ENCODE measurements around the gene KAZN.

The KAZN gene

DNA sequence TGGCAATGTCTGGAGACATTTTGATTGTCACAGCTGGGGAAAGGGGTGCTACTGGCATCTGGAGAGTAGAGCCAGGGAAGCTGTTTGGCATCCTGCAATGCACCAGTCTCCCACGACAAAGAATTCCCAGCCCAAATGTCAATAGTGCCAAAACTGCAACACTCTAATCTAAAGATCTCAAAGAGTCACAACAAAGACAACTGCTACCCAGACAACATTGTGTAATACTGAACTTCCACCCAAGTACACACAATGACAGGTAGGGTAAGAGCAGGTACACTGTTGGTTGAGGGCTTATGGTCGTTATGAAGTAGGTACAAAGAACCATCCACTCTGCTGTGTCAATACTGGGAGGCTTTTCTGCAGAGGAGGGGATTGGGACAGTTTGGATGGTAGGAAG, 546.8 kb downstream of the KAZN start:
- DNase-seq (ENCODE audit: low spot score), result no peak

DNA sequence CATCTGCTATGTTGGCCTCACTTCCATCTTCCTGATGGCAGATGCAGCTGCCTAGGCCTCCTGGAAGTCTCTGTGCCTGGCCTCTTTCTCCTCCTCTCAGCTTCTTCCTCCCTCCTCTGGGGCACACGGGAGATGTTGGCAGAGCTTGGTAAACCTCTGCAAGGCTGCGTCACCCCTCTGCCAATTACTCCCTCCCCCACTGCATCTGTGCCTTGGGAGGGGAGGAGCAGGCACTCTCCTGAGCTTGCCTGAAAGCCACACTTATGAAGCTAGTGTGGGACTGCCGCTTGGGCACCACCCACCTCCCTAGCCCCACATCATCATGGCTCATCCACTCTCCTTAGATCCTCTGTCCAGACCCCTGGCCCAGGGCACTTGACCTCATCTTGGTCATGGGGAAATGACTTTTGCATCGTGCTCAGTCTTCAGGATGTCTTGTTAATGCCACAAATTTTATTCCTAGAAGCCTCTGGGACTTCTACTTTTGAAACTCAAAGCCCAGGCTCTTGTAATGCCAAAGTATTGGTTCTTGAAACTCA, 547.7 kb downstream of the KAZN start:
- no peak for DNase-seq (ENCODE audit: low spot score)

DNA sequence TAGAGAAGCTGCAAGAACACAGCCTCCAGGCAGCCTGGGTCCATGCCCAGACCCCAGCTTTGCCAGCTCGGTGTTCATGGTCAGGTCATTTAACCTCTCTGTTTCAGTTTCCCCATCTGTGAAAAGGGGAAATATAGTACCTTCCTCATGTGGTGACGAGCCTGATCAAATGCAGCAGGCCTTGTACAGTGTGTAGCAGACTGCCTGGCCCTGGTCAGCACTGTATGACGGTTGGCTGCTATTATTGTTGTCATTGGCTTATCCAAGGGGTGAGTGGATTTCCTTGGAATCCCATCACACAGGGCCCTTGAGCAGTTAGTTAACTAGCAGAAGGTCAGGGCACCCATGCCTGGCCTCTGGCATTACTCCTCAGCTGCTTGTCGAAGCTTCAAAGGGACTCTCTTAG, 548.5 kb downstream of the KAZN start:
- DNase-seq (ENCODE audit: low spot score), result no peak

DNA sequence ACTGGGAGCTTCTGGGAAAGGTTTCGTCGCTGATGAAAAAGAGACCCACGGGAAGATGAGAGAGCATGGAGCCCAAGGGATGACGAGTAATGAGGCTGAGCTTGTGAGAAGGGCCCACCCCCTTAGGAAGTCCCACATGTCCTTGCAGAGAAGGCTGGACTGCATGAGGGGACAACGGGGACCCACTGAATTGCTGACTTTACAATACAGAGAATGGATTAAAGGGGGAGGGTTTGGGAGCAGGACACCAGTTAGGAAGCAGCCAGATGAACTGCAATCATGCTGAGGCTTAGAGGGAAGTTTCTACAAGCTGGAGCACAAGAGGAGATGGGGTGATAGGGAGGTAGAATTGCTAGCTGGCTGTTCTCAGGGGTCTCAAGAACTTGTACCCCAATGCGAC, 549.5 kb downstream of the KAZN start:
- DNase-seq (ENCODE audit: low spot score), result no peak

DNA sequence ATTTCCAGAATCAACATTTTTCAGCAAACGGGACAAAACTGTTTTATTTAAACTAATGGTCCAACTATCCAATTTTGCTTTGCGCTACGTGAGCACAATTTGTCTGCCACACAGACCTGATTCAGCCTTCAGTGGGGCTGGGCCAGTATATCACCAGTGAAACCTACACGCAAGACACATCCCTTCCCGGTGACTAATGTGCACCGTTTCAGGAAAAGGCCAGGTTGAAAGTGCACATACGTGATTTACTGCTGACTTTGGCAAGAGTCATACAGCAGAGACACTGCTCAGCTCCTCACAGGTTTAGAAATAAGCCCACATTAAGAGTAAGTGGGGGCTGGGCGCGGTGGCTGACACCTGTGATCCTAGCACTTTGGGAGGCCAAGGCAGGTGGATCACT, 550.0 kb downstream of the KAZN start:
- no peak for DNase-seq (ENCODE audit: low spot score)

DNA sequence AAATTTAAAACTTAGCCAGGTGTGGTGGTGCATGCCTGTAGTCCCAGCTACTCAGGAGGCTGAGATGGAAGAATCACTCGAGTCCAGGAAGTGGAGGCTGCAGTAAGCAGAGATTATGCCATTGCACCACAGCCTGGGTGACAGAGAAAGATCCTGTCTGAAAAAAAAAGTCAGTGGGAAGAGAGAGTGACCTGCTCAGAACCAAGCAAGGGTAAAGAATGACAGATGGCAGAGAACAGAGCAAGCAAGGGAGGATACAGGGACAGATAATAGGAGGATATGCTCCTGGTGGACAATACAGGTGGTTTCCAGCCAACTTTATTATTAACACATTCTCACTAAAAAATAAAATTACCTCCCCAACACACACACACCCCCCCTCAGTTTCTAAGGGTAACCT, 550.5 kb downstream of the KAZN start:
- no peak for DNase-seq (ENCODE audit: low spot score)

DNA sequence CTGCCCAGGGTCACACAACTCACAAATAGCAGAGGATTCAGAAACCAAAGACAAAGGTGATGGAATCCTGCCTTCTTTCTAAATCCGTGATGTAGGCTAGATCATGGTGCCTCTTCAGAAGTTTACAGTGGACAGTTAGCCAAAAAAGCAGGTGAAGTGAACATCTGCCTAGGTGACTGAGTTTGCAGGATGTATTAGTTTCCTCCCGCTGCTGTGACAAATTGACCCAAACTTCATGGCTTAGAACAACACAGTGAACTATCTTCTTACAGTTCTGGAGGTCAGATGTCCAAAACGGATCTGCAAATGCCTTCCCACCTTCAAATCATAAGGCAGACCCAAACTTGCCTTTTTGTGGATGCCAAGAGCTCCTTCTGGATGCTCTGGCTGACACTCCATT, 551.9 kb downstream of the KAZN start:
- no peak for DNase-seq (ENCODE audit: low spot score)

DNA sequence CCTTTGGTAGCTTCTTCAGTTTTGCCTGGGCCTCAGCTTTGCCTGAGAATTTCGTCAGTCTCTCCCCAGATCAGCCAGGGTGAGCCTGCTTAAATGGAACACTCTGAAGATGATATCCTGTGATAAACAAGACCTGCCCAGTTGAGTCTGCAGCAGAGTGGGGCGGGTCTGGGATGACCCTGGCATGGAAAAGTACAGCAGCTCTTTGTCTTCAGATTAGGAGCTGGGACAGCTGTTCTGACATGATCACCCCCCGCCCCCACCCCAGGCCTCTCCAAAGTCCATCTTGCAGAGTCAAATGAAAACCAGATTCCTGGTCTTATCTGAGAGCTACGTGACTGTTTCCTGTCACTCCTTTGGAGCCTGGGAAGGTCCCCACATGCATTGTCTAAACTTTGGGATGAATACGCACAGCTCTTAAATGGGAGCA, 552.9 kb downstream of the KAZN start:
- DNase-seq (ENCODE audit: low spot score), result no peak

DNA sequence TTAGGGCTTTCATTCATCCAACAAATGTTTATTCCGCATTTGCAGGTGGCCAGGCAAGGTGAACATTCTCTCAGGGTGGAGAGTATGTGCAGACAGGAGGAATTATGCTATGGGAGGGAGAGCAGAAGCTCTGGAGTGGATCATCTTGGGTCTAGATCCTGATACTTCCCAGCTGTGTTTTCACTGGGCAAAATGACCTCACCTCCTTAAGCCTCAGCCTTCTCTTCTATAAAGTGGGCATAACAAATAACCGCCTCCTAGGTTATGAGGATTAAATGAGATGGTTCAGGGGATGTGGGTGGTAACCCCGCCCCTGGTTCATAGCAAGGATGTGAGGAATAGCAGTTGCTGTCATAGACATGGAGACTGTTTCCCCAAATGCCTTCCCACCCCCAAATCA, 553.4 kb downstream of the KAZN start:
- no peak for DNase-seq (ENCODE audit: low spot score)

DNA sequence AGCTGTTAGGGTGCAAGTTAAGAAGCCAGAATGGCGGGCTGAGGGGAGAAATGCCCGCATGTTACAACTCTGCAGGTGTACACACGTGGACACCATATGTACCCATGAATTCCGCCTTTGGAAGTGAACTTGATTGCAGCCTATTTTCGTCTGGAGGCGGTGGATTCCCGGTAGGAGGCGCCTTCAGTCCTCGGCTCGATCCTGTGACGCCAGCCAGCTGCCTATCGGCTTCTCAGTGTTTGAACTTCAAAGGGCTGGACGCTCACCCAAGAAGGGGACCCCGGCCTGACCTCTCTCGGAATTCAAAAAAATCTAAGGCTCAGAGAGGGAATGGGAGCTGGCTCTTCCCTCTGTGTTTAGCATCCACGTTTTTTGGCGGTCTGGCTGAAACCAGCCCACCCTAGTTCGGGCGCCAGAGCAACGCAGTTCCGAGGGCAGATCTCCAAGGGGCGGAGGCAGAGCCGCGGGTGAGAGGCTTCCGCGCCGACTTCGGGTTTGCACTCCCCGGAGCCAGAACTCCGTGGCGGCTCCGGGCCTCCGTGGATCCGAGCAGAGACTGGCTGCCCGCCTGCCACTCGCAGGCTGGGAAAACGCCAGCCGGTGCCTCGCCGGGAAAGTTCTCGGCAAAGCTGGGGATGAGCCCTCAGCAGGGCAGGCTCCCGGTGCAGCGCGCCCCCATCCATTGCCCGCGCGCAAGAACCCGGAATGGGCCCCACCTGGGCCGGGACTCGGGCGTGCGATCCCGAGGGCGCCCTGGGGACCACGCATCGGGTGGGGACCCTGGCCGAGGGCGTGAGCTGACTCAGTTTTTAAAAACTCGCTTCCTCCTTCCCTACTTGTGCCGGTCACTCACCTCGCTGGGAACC, 554.1 kb downstream of the KAZN start:
- DNase-seq (ENCODE audit: low spot score), result no peak

DNA sequence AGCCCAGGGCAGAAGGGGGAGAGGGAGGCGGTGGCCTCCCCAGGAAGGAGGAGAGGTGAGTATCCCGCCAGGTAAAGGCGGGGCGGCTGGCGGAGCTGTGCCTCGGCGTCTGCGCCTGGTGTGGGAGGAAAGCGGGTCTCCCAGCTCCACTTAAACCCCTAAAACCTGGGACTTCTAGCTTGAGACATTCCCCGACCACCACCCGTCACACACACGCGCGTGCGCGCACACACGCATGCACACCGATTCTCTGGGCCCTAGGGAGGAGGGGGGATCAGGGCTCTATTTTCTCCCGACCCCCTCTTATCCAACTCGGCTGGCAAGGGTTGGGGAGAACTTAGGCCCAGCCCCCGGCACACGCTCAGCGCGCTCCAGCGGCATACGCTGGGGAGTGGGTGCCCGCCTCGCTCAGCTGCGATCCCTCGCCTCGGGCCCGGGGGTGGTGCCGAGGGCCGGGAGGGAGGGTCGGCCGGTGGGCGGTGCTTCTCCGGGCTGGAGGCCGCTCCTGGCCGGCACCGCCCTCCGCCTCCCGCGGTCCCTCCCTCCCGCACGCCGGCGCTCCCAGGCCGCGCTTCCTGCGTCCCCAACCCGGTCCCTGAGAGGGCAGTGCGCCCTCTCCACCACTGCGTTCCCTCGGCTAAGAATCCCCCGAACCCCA, 554.8 kb downstream of the KAZN start, which contains the start of gene TMEM51:
Gene TMEM51 (plus strand): TSS at position 564 of the 658 bp plus-strand sequence. CDS start 61,341 bp downstream, outside the sequence.
- no peak for DNase-seq (ENCODE audit: low spot score)

DNA sequence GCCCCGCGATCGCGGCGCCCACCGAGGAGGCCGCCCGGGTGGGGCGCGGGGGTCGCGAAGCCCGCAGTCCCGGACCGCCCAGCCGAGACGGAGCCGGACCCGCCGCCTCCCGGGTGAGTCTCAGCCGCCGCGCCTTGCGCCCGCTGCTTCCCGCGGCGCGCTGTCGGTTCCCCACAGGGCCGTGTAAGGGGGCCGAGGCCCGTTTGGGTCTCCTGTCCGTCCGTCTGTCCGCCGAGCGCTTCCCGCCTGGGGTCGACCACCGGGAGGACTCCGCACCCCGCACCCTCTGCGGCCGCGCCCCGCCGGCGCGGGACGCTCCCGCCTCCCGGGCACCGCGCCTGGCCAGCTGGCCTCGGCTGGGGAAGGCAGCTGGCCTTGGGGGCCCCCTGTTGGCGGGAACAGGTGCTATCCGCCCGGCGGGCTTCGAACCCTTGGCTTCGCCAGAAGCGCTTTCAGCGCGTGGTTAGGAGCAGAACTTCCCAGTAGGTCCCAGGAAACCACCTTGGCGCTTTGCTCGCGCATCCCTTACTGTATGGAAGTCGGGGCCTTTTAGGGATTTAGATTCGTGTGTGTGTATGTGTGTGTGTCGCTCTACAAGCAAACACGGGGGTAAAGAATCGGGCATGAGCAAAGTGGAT, 555.5 kb downstream of the KAZN start:
- DNase-seq (ENCODE audit: low spot score), result no peak

DNA sequence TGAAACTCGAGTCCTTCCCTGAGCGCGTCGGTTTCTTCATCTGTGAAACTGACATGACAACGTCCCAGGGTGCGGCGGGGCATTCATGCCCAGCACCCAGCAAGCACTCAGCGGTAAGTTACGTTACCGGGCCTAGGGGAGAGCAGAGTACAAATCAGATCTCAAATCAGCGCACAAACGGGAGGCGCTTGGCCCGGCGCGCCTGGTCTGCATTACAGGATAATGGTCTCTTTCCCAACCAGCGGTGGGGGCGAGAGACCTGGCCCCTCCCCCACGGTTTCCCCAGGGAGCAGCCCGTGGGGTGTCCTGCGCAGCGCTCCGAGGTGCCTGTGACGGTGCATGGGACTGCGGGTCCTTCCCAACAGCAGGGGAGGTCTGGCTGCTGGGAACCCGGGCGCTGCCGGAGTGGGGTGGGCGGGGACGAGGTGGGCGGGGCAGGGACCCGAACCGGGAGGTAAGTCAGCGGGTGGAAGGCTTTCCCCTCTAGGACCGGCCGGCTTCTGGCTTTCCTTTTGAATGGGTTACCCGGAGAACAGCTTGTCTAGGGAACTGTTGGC, 556.1 kb downstream of the KAZN start:
- no peak for DNase-seq (ENCODE audit: low spot score)

DNA sequence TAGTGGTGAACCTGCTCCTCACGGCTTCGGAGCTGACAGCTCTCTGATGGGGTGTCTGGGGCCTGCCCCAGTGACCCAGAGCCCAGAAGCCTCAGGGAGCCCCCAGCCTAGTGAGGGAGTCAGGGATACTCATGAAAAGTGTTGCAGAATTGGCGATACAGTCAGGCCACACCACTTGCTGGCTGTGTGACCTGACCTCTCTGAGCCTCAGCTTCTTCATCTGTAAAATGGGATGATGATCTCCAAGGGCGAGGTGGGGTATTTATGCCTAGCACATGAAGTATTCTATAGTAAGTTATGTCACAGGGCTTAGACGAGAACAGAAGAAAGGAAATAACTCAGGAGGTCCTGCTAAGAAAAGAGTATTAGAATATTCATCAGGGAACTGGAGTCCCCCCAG, 556.7 kb downstream of the KAZN start:
- DNase-seq (ENCODE audit: low spot score), result no peak

DNA sequence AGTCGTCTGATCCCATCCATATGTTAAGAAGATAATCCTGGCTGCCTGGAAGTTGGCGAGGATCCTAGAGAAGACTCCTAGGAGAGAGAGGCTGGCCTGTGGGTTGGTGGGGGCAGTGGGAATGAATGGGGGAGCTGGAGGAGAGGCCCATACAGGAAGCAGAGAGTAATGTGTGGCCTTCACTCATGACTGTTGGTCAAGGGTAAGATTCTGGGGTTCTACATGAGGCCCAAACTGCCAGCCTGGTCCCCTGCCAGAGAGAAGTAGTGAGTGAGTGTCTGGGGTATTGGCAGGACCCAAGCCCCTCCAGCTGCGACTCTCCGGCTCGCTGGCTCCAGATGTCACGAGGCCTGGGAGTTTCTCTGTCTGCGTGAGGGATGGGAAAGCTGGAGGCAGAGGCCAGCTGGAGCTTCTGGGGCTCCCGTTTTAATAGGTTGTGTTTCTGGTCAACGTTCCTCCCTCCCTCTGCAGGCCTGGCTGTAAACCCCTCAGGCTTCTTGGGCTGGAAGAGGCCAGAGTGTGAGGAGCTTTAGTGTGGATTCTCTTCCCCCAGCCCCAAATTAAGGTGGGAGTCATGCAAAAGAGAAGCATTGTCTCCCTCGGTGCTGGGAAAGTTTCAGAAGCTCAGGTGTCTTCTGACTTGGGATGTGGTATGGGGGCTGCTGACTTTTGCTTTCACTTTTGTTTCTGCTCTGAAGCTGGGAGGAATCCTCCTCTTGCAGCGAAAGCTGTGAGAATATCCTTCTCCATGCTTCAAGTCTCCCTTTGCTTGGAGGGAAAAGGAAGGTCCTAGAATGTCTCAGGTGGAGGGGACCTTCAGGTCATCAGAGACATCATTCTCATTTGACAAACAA, 557.6 kb downstream of the KAZN start:
- DNase-seq (ENCODE audit: low spot score), result no peak

DNA sequence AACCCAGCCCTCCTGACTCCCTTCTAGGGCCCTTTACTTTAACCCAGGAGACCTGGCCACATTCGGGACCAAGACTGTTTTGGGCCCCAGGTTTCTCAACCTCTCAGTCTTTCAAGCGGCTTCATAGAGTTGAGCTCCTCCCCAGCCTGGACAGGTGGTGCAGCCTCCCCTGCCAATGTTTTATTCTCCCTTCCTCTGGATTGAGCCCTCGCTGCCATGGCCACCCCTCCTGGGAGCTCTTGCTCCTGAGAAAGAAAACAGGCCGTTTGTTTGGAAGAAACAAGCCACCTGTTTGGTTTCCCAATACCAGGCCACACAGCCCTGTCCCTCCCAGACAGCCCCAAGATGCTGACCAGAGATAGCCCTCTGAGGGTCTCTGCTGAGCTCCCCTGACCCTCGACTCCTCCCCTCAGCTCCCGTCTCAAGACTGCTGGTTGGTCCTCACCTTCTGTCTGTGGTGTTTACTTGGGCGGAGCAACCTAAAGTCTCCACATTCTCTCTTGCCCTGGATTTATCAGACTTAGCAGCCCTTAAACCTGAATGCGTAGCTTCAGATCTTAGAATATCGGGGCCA, 558.4 kb downstream of the KAZN start:
- no peak for DNase-seq (ENCODE audit: low spot score)

DNA sequence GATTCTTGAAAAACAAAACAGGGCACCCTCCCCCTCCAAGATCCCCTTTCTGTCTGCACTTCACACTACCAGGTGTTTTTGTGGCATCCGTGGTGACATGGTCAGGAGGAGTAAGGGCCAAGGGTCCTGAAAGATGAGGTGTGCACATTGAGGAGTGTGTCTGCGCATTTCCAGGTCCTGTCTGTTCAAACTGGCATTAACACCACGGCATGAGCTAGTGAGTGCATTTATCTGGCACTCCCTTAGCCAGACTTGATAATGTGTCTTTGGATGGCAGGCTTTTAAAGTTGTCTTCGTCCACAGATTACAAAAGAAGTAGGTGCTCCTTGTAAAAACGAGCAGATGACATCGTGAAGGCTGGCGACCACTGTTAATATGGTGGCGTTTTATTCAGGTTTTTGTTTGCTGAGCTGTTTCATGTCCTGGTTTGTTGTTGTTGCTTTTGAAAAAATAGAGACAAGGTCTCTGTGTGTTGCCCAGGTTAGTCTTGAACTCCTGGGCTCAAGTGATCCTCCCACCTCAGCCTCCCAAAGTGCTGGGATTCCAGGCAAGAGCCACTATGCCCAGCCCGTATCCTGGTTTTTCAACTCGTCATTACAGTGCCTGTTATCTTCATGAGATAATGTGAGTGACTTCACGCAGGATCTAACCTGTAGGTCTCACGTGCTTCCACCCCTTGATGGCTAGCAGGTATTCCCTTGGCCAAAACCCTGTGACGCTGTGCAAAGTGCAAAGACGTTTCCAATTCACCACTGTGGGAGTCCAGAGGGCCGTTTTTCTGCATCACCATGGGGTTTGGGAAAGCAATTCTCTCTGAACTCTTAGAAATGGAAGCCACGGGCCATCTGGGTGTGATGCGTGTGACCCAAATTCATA, 559.3 kb downstream of the KAZN start:
- DNase-seq (ENCODE audit: low spot score), result no peak

DNA sequence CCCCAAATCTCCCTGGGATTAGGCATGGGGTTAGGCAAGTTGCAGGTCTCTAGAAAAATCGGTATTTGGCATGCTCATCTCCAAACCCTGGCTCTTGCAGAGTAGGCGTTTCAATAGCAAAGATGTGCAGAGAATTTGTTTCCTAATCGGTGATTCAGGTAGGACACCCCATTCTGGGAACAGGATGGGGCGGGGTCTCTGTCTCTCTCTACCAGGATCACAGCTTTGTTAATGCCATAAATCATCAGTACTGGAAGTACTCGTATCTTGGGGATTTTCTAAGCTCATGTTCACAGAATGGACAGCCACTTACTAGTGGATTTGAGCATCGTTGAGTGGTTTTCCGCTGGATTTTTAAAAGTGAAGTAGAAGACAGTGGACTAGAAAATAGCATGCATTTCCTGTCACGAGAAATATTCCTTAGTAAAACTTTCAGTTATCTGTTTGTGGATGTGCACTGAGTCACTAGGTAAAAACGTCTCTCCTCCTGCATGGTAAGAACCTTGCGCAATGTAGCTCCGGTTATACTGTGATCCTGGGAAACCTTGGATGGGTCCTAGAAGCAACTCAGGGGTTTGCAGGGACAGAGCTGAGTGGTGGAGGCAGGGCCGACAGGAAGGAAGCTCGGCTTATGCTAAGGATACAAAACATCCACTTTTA, 560.2 kb downstream of the KAZN start:
- DNase-seq (ENCODE audit: low spot score), result no peak

DNA sequence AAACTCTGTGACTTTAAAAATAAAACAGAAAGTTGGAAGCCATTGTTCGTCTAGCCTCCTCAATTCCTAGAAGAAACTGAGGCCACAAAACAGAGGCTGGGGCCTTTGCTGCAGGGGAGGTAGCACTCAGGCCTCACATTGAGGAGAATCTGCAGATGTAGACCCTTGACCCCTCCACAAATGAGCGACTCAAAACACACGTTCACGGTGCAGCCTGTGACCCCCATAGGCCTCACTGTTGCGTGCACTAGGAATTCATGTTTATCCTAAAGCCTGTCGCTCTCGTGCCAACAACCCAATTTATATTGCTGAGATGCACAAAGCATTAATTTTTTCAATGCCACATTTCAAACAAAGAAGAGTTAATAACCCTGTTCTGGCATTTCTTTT, 560.7 kb downstream of the KAZN start:
- no peak for DNase-seq (ENCODE audit: low spot score)

DNA sequence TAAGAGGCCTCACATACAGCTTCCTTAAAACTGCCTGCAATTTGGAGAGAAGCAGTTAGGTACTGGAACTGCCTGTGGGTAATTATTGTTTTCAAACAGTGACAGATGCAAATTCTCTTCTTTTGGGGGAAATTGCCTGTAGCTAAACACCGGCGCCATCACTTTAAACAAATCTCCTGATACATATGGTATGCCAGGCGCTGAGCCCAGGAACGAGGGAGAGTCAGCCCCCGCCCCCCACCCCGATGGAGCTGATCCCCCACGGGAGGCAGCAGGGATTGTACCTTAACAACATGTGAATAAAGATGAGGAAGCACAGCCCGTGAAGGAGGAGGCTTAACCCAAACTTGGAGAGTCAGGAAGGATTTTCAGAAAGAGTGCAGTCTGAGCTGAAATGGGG, 562.1 kb downstream of the KAZN start:
- no peak for DNase-seq (ENCODE audit: low spot score)
